ENCODE data around the gene OTC.

Gene OTC

DNA sequence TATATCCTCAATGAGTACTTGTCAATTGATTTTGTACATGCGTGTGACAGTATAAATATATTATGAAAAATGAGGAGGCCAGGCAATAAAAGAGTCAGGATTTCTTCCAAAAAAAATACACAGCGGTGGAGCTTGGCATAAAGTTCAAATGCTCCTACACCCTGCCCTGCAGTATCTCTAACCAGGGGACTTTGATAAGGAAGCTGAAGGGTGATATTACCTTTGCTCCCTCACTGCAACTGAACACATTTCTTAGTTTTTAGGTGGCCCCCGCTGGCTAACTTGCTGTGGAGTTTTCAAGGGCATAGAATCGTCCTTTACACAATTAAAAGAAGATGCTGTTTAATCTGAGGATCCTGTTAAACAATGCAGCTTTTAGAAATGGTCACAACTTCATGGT is at the start of gene OTC:
Gene OTC, plus strand, starts transcription at position 243 of the 400 bp plus-strand sequence. Its CDS starts 93 bp downstream, at position 336.
- DNase-seq (ENCODE audit: low spot score) = no peak

DNA sequence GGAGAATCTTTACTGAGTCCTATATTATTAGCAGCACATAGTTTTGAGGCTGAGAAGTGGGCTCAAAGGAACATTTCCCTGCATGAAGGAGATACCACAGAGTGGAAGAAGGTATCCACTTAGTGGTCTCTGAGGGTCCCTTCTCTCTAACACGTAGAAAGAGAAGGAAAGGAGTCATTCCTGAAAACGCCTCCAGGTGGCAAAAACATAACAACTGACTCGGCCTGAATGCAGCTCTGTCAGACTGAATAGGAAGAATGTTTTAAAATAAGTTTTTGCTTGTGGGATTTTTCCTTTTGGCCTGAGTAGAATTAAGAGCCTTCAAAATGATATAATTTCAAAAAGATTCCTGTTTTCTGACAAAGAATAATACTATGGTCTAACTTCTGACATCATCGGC is 48.4 kb upstream of the OTC start:
- no peak for DNase-seq (ENCODE audit: low spot score)

DNA sequence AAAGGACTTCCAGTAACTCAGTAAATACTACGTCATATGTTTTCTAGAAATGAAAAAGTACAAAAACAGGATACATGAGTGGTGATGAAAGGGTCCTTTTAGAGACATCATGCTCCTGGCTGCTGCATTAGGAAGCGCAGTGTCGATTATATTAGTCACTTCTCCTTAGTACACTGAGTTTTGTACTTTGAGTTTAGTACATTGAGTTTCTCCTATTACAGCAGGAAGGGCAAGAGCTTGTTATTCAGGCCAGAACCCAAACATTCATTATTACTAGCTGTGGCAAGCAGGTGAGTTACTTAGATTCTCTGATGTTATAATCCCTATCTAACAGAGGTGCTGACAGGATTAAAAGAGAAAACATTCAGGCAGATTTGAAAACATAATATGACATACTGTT is 46.4 kb upstream of the OTC start:
- DNase-seq (ENCODE audit: low spot score) = no peak

DNA sequence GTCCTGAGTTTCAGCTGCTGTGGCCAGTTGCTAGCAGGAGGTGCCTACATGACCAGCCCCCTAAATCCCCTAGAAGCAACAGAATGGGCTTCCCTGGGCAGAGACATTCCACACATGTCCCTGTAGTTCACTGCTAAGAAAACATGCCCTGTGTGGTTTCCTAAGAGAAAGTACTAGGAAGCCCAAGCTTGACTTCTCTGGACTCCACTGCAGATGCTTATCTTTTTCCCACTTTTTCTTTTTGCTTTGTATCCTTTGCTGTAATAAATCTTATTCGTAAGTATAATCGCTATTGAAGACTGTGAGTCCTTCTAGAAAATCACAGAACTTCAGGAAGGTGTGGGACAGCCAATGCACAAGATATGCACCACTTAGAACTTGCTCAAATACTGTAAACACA is 40.7 kb upstream of the OTC start:
- DNase-seq (ENCODE audit: low spot score) = no peak

DNA sequence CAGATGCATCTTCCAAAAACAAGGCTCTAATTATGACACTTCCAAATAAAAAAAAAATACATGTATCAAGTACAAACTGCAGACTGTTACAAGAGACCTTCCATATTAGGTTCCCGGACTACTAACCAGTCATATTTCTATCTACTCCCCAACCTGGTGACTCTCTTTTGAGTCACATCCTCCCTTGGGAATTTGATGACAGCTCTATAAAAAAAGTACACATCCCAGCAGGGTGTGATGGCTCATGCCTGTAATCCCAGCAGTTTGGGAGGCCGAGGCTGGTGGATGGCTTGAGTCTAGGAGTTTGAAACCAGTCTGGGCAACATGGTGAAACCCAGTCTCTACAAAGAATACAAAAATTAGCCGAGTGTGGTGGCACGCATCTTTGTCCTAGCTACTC is 40.0 kb upstream of the OTC start:
- DNase-seq (ENCODE audit: low spot score) = no peak

DNA sequence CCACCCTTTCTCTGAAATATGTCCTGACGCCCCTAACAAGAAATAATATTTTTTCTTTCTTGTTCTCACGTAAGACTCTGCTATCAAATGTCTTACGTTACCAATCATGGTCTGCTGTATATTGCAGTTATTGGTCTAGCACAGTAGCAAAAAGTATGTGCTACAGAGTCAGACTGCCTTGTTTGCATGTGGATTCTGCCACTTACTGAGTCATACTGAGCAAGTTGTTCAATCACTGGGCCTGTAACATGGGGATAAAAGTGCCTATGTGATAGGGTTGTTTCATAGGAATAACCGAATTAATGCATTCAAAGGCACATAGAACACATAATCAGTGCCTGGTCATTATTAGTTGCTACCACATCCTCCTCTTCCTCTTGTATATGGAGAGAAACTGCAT is 39.2 kb upstream of the OTC start:
- DNase-seq (ENCODE audit: low spot score) = no peak

DNA sequence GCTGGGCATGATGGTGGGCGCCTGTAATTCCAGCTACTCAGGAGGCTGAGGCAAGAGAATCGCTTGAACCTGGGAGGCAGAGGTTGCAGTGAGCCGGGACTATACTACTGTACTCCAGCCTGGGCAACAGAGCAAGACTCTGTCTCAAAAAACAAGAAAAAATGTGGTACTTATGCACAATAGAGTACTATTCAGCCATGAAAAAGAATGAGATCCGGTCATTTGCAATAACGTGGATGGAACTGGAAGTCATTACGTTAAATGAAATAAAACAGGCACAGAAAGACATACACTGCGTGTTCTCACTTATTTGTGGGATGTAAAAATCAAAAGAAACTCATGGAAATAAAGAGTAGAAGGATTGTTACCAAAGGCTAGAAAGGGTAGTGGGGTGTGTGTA is 37.2 kb upstream of the OTC start:
- DNase-seq (ENCODE audit: low spot score) = no peak

DNA sequence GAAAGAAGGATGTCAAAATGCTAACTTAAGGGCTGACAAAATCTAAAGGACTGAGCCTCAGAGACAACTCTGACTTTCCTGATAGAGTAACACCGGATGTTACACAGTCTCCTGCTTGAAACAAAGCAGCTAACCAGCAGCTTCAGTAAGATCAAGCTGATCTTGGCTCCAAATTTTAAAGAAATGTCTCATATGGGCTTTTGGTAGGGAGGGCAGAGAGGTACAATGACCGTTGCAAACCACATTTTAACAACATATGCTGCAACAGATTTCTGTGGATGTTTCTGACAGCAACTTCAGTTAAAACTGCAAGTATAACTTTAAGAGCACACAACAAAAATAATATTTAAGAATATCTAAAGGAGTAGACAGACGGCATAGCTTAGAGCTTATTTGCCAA is 34.2 kb upstream of the OTC start:
- DNase-seq (ENCODE audit: low spot score) = no peak

DNA sequence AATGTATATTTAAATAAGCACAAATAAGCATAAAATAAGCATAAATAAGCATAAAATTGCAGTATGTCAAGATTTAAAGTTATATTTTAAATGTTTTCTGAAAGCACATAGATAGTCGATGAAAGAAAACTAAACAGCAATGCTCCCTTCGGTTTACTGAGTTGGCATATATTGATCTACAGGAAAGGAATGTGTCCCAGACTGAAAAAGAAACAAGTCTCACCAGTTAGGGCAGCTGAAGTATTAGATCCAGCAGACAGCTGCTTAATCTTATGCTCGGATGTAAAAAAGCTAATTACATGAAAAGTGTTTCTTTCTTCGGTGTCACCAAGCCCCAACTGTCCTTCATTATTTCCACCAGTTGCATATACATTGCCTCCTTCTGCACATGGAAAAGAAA is 33.8 kb upstream of the OTC start:
- DNase-seq (ENCODE audit: low spot score) = no peak

DNA sequence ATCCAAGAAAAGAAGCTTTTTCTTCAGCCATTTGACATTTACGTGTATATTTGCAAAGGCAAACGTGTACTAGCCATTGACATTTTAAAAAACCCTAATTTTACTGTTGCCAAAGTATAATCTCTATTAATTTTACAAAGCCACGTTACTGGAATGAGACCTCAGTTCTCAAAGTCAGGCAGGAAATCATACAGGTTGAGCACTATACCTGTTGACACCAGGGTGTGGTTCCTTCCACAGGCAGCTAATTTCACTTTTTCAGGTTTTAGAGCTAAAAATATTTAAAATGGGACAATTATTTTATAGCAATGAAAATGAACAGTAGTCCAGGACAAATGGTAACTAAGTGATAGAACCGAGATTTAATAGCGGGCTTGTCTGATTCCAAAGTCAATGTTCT is 31.6 kb upstream of the OTC start:
- no peak for DNase-seq (ENCODE audit: low spot score)

DNA sequence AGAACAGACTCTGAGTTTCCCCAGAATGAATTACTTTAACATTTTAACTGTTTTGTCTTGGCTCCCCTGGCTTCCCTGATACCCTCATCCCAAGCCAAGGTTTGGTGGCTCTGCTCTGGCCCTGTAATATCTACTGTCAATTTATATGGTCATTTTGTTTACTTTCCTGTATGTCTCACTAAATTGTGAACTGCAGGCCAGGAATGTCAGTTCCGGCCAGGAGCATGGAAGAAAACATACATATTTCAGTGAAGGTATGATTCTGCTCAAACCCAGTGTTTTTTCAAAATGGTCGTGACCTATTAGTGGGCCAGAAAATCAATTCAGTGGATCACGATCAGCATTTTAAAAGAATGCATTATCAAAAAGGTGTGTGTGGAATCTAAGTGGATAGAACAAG is 26.3 kb upstream of the OTC start:
- no peak for DNase-seq (ENCODE audit: low spot score)

DNA sequence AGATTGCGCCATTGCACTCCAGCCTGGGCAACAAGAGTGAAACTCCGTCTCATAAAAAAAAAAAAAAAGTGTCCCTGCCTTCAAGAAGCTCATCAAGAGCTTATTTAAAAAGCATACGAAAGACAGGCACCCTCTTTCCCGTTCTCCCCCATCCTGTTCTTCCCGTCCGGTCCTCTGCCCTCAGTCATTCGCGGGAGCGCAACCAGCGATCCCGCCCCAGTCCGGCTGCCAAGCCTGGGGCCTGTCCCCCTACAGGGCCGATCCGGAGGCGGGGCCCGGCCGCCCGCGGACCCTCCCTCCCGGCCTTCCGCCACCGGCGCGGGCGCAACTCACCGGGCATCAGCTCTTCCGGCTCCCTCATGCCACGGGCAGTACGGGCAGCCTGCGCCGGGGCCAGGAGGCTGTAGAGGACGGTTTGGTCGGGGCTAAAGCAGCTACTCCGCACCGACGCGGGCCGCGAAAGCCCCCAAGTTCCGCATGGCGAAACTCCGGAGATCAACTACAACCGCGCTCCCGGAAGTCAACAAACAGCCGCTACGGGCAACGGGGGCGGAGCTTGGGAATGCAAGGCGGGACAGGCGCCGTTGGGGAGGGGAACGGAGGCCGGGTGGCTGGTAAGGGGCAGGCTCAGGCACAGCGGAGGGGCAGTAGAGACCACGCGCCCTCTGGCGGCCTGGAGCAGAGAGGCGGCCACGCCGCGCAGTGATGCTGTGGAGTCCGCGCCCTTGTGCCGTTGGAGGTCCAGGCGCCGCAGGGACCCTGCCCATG is 25.2 kb upstream of the OTC start, which contains the start of gene RPGR:
Gene RPGR, minus strand, starts transcription at position 503 of the 768 bp plus-strand sequence. Its CDS starts 142 bp downstream, at position 361.
- peak; percentile 66 for DNase-seq (ENCODE audit: low spot score)

DNA sequence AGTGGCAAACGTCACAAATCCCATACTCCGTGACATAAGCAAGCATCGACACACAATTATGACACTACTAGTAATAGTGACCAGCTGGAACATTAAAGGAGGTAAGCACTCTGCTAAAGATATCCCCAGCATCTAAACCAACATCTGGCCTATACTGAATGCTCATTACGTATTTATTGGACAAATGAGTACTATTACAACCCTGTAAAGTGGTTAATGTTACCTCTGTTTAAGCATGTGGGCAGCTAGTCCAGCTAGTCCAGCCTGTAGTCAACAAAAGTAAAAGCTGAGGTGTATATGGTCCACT is 24.7 kb upstream of the OTC start:
- no peak for DNase-seq (ENCODE audit: low spot score)

DNA sequence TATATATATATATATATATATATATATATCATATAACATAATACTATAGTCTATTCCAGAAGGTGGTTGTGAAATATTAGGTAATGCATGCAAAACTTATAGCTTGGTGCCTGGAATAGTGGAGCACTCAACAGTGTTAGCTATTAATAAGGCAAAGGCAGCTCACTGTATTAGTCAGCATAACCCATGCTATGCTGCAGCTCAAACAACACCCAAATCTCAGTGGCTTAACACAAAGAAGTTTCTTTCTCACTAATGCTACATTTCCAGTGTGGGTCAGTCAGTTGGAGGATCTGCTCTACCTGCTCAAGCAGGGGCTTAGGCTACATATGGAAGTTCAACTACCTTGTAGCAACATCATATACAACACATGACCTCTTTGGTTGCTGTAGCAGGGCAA is 19.9 kb upstream of the OTC start:
- DNase-seq (ENCODE audit: low spot score) = no peak

DNA sequence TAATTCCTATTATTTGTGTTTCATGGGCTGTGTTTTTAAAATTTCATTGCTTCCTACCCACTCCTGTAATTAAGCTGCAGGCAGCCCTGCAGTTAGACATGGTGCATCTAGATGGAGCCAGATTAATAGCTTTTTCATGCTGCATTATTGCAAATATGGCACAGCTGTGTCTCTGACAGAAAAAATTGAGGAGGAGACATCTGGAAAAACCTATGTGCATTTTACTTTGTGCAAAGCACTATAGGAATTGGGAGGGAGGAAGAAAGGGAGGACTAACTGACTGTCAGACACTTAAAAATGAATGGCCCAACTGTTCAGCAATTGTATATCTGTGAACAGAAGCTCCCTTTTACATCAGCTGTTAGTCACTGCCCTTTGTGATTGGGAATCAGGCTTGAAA is 17.0 kb upstream of the OTC start:
- no peak for DNase-seq (ENCODE audit: low spot score)

DNA sequence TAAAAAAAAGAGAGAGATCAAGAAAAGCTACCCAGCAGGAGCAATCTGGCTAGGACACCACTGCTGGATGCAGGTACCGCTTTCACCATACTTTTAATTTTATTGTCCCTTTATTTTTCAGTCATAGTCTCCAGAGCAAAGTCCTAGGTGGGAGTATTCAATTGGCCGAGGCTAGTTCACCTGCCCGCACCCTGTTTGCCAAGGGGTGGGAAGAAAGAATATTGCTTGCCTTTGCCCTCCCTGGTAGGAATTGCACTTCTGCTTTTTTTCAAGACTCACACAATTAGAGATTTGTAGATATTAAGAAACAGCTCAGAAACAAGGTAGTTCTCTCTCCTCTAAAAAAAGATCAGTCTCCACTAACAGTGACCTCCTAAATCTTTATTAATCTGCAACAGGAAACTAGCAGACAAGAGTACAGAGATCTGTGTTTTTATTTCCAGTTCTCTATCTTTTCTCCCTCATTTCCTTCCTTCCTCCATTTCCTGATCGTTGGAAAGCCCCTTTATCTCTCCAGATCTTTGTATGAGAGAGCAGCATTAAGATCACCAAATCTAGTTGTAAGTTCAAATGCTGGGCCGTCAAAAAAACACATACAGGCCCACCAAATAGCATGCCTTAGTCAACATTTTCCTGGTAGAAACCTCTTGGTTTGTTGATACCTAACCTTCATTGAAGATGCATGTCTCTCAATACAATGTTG is 15.7 kb upstream of the OTC start:
- no peak for DNase-seq (ENCODE audit: low spot score)

DNA sequence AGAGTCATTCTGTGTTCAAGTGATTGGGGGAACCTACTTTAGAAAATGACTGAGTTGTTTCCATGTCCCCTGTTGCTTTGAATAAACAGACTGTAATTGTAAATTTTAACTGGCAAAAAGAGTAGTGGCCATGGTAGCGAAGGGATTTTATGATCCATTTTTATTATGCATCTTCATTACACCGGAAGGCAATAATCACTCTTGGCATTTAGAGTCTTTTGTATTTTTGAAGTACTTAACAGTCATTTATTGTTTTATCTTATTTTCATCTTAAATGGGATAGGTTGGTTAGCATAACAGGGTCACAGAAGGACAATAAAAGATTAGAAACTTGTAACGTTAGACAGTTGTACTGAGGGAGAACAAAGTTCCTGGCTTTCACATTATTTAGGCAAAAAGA is 11.0 kb upstream of the OTC start:
- no peak for DNase-seq (ENCODE audit: low spot score)

DNA sequence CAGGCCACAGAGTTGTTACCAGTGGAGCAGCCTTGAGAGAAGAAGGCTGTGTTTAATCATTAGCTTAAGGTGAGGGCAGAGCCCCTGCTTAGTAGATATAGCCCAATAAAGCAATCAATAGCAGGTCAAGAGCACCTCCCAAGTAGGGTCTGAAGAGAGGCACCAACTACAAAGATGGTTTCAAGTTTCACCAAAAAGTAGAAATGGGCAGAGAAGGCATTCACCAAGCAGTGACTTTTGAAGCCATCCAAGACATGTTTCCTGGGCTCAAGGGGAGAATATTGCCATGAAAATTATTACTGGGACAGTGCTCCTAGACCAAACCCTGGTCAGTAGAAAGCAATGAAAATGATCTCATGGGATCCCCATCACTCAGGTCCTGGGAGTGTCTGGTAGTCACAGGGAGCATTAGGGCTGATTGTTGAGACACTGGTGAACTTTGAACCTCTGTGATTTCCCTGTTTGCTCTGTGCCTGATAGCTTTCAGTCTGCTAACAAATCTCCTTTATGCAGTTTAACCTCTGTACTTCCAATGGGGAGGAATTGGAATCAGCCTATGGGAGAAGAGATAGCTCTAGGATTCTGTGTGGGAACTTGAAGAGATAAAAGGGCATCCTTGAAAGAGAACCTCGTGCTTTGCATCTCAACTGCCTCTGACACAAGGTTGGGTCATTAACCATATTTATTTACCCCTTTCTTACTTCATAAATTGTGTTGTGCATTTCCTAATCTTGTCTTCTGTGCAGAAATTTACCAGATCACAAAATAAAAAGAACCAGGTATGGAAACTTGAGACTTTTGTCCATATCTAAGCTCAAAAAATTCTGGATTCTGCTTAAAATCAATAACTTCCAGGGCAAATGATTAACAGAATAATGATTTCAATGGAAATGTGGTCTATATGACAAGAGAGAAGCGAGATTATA is 9.3 kb upstream of the OTC start:
- peak; percentile 10 for DNase-seq (ENCODE audit: low spot score)

DNA sequence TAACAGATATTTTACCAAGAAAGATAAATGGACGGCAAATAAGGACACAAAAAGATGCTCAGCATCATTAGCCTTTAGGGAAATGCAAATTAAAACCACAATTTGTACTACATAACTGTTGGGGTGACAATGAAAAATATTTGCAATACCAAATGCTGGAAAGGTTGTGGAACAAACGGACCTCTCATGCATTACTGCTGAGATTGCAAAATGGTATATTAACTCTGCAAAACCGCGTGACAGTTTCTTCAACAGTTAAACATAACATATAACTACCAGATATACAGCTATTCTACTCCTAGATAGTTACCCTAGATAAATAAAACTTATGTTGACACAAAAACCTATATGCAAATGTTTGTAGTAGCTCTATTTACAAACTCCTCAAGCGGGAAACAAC is 6.3 kb upstream of the OTC start:
- DNase-seq (ENCODE audit: low spot score) = no peak

DNA sequence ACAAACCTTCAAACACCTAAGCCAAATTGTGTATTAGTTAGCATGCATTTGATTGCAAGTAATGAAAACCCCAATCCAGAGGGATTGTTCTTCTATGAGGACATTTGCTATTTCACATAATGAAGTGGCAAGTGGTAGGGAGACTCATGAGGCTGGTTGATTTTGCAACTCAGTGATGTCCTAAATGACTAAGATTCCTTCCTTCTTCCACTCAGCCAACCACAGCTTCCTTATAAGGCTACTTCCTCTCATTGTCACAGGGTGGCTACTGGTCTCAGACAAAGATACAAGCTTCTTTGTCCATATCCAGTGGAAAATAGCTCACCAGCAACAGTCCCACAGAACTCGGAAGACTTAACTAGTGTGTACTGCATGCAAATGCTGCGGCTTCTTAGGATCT is 5.3 kb upstream of the OTC start:
- no peak for DNase-seq (ENCODE audit: low spot score)

DNA sequence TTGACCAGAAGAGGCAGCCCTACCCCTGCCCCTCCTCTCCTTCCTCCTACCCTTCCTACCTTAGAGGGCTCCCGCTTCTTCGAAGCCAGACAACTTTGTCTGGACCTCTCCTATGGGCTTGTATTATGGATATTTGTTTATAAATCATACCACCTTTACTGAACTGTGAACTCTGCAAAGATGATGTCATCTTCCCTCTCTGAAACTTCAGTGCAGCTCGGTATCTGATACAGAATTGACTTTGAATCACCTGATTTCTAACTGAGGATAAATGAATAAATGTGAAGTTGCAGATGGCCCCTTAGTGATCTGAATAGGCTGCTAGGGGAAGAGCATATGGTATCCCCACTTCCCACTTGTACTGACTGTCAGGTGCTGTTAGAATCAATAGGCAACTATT is 1.1 kb upstream of the OTC start:
- no peak for DNase-seq (ENCODE audit: low spot score)

DNA sequence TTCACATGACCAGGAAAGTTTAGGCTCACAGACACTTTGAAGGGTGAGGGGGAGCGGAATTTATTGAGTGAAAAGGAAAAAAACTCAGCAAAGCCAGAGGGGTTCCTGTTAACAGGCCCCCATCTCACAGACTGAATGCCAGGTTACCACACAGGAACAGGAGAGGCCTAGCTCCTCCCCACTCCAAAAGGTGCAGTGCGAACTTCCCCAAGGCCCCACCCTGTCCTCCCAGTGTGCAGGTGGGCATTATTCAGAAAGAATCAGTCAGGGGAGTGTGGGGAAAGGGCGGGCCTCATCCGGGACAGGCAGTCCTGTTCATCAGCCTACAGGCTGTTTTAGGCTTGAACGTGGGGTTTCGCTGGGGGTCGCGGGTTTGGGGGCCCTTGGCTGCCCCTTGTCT is 4.0 kb downstream of the OTC start:
- DNase-seq (ENCODE audit: low spot score) = no peak
